ENCODE data around the gene RBMXL3.

DNA sequence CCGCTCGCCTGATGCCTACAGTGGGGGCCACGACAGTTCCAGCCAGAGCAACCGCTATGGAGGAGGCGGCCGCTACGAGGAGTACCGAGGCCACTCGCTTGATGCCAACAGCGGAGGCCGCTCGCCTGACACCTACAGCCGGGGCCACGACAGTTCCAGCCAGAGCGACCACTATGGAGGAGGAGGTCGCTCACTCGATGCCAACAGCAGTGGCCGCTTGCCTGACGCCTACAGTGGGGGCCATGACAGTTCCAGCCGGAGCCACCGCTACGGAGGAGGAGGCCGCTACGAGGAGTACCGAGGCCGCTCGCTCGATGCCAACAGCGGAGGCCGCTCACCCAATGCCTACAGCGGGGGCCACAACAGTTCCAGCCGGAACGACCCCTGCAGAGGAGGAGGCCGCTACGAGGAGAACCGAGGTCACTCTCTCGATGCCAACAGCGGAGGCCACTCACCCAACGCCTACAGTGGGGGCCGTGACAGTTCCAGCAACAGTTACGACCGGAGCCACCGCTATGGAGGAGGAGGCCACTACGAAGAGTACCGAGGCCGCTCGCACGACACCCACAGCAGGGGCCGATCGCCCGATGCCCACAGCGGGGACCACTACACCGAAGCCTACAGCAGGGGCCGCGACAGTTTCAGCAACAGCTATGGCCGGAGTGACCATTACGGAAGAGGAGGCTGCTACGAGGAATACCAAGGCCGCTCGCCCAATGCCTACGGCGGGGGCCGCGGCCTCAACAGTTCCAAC is 2.5 kb downstream of the RBMXL3 start:
- TF ChIP-seq, protein P1, sequence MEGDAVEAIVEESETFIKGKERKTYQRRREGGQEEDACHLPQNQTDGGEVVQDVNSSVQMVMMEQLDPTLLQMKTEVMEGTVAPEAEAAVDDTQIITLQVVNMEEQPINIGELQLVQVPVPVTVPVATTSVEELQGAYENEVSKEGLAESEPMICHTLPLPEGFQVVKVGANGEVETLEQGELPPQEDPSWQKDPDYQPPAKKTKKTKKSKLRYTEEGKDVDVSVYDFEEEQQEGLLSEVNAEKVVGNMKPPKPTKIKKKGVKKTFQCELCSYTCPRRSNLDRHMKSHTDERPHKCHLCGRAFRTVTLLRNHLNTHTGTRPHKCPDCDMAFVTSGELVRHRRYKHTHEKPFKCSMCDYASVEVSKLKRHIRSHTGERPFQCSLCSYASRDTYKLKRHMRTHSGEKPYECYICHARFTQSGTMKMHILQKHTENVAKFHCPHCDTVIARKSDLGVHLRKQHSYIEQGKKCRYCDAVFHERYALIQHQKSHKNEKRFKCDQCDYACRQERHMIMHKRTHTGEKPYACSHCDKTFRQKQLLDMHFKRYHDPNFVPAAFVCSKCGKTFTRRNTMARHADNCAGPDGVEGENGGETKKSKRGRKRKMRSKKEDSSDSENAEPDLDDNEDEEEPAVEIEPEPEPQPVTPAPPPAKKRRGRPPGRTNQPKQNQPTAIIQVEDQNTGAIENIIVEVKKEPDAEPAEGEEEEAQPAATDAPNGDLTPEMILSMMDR (IDR thresholded peaks at IDR 0.05), result no peak
- TF ChIP-seq POLR2A (IDR thresholded peaks at IDR 0.05) (no peak), POLR2AphosphoS5 (IDR thresholded peaks at IDR 0.05) (no peak), EP300 (IDR thresholded peaks at IDR 0.05) (no peak)

All from sigmoid colon (tissue), 4 donors.